HL-60 (cell line): ENCODE data around the gene KLHL26.

Experiments
- DNase-seq, 2 experiments: peaks; one replicate each; pipeline ENCODE4 v3.0.0-alpha.2; 2010 to 2020; ENCODE audit warnings: low read depth in 1 of 2, low spot score in 1 of 2
- H3K27ac ChIP-seq: fragments of 250-450 bp; sonication (Bioruptor Pico); replicated peaks from 2 replicates; pipeline ENCODE4 v1.5.1; 2020; ENCODE audit warnings: mild to moderate bottlenecking, moderate library complexity
- H3K27me3 ChIP-seq: fragments of 250-450 bp; sonication (Bioruptor Pico); 2 replicates; pipeline ENCODE4 v1.5.1; 2021; ENCODE audit warnings: mild to moderate bottlenecking, moderate library complexity; ENCODE audit not compliant: insufficient read depth, poor library complexity, severe bottlenecking
- H3K4me3 ChIP-seq: replicated peaks from 2 replicates; pipeline ENCODE4 v1.5.1; 2011; ENCODE audit warnings: mild to moderate bottlenecking, control low read depth, low read length; ENCODE audit not compliant: insufficient read depth
- GABPA ChIP-seq: IDR thresholded peaks from 2 replicates; pipeline ENCODE4 v1.6.1; 2012; ENCODE audit warnings: low read depth
- POLR2AphosphoS5 ChIP-seq: IDR thresholded peaks from 2 replicates; pipeline ENCODE4 v1.6.1; 2012; ENCODE audit warnings: low read depth
- SPI1 ChIP-seq: IDR thresholded peaks from 2 replicates; pipeline ENCODE4 v1.6.1; 2012; ENCODE audit warnings: low read depth, mild to moderate bottlenecking, borderline replicate concordance
- TF ChIP-seq, protein P1 (sequence below): IDR thresholded peaks from one replicate; pipeline ENCODE4 v1.5.1; 2011; ENCODE audit warnings: low read length, control low read depth, inconsistent platforms; ENCODE audit not compliant: insufficient read depth
- TF ChIP-seq, protein P2 (sequence below): IDR thresholded peaks from 2 replicates; pipeline ENCODE4 v1.6.1; 2012; ENCODE audit warnings: low read depth; ENCODE audit not compliant: insufficient replicate concordance

The KLHL26 gene

GRCh38 chr19:18647371-18647767, 10.5 kb downstream of the KLHL26 start:
- no peaks in the 10 kb centered on the region for H3K27me3 ChIP-seq
- H3K4me3 ChIP-seq = no peak overlapping the region
- no peak overlapping the region for H3K27ac ChIP-seq
- DNase-seq = no peak
- TF ChIP-seq, protein P1, sequence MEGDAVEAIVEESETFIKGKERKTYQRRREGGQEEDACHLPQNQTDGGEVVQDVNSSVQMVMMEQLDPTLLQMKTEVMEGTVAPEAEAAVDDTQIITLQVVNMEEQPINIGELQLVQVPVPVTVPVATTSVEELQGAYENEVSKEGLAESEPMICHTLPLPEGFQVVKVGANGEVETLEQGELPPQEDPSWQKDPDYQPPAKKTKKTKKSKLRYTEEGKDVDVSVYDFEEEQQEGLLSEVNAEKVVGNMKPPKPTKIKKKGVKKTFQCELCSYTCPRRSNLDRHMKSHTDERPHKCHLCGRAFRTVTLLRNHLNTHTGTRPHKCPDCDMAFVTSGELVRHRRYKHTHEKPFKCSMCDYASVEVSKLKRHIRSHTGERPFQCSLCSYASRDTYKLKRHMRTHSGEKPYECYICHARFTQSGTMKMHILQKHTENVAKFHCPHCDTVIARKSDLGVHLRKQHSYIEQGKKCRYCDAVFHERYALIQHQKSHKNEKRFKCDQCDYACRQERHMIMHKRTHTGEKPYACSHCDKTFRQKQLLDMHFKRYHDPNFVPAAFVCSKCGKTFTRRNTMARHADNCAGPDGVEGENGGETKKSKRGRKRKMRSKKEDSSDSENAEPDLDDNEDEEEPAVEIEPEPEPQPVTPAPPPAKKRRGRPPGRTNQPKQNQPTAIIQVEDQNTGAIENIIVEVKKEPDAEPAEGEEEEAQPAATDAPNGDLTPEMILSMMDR = no peak
- TF ChIP-seq POLR2AphosphoS5 = no peak
- TF ChIP-seq GABPA = no peak
- TF ChIP-seq, protein P2, sequence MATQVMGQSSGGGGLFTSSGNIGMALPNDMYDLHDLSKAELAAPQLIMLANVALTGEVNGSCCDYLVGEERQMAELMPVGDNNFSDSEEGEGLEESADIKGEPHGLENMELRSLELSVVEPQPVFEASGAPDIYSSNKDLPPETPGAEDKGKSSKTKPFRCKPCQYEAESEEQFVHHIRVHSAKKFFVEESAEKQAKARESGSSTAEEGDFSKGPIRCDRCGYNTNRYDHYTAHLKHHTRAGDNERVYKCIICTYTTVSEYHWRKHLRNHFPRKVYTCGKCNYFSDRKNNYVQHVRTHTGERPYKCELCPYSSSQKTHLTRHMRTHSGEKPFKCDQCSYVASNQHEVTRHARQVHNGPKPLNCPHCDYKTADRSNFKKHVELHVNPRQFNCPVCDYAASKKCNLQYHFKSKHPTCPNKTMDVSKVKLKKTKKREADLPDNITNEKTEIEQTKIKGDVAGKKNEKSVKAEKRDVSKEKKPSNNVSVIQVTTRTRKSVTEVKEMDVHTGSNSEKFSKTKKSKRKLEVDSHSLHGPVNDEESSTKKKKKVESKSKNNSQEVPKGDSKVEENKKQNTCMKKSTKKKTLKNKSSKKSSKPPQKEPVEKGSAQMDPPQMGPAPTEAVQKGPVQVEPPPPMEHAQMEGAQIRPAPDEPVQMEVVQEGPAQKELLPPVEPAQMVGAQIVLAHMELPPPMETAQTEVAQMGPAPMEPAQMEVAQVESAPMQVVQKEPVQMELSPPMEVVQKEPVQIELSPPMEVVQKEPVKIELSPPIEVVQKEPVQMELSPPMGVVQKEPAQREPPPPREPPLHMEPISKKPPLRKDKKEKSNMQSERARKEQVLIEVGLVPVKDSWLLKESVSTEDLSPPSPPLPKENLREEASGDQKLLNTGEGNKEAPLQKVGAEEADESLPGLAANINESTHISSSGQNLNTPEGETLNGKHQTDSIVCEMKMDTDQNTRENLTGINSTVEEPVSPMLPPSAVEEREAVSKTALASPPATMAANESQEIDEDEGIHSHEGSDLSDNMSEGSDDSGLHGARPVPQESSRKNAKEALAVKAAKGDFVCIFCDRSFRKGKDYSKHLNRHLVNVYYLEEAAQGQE = no peak
- TF ChIP-seq SPI1 = no peak

GRCh38 chr19:18647807-18648206, 11.0 kb downstream of the KLHL26 start:
- no peak overlapping the region for H3K27ac ChIP-seq
- no peaks in the 10 kb centered on the region for H3K27me3 ChIP-seq
- no peak for DNase-seq
- TF ChIP-seq, protein P1 = no peak
- no peak for TF ChIP-seq GABPA
- no peak for TF ChIP-seq SPI1
- TF ChIP-seq, protein P2 = no peak
- no peak for TF ChIP-seq POLR2AphosphoS5
- H3K4me3 ChIP-seq = no peak overlapping the region

DNA sequence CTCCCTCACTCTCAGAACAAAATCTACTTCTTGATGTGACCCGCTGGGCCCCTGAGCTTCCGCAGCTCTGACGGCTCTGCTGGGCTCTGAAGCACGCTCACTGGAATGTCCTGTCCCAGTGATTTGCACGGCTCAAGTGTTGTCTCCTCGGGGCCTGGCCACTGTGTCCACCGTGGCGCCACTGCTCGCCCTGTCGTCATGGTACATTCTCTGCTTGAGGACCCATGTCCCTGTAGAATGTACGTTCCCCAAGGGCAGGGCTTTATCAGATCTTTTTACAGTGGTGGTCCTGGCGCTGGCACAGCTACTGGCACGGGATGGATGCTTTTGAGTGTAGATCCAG, 12.1 kb downstream of the KLHL26 start:
- Histone ChIP-seq H3K27me3 (no peaks in the 10 kb centered on the region), H3K4me3 (no peak overlapping the region), H3K27ac (no peak overlapping the region)
- no peak for TF ChIP-seq SPI1
- TF ChIP-seq, protein P2 = no peak
- TF ChIP-seq POLR2AphosphoS5 = no peak
- TF ChIP-seq, protein P1 = no peak
- no peak for TF ChIP-seq GABPA
- no peak for DNase-seq
